Erythroblast (primary cell): ENCODE results near the gene DLST.

ENCODE experiments used
- GATA1 ChIP-seq: IDR thresholded peaks from 2 replicates; pipeline ENCODE4 v1.6.1; 2011; ENCODE audit warnings: low read depth, mild to moderate bottlenecking, control low read depth, low read length, moderate library complexity
- POLR2A ChIP-seq: IDR thresholded peaks from 2 replicates; pipeline ENCODE4 v1.6.1; 2011; ENCODE audit warnings: mild to moderate bottlenecking, low read length

GRCh38 chr14:74938531-74939495 is 57.1 kb downstream of the DLST start:
- TF ChIP-seq POLR2A = no peak
- no peak for TF ChIP-seq GATA1
